ENCODE results near the gene SMIM29.

SMIM29 gene

DNA sequence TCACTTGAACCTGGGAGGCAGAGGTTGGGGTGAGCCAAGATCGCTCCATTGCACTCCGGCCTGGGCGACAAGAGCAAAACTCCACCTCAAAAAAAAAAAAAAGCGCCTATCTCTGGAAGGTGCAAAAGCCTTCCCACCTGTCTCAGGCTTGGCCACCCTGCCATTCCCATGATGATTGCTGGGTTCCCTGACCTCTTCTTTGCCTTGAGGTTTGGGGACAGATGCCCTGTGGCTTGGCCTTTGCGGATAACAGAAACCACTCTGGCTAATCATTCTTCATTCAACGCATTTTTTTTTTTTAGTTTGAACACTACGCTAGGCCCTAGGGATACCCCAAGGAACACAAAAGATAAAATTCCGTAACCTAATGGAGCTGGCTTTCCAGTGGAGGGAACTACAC is 18.9 kb downstream of the SMIM29 start:
- peaks cover 26% of the 10 kb centered on the region for H3K4me1 ChIP-seq (ENCODE audit: control insufficient read depth, low read length)
- H3K9me2 ChIP-seq (replicated peaks; ENCODE audit: control insufficient read depth, low read length), result no peaks in the 10 kb centered on the region
- H3K79me2 ChIP-seq (ENCODE audit: control insufficient read depth, low read length), result no peaks in the 10 kb centered on the region
- no peak overlapping the region for H3K27ac ChIP-seq (ENCODE audit: low read depth, low read length)
- H3K36me3 ChIP-seq (ENCODE audit: control insufficient read depth, low read length), result no peaks in the 10 kb centered on the region
- no peaks in the 10 kb centered on the region for H4K20me1 ChIP-seq (ENCODE audit: control insufficient read depth, insufficient read depth, low read depth, low read length)
- TF ChIP-seq, protein P1, sequence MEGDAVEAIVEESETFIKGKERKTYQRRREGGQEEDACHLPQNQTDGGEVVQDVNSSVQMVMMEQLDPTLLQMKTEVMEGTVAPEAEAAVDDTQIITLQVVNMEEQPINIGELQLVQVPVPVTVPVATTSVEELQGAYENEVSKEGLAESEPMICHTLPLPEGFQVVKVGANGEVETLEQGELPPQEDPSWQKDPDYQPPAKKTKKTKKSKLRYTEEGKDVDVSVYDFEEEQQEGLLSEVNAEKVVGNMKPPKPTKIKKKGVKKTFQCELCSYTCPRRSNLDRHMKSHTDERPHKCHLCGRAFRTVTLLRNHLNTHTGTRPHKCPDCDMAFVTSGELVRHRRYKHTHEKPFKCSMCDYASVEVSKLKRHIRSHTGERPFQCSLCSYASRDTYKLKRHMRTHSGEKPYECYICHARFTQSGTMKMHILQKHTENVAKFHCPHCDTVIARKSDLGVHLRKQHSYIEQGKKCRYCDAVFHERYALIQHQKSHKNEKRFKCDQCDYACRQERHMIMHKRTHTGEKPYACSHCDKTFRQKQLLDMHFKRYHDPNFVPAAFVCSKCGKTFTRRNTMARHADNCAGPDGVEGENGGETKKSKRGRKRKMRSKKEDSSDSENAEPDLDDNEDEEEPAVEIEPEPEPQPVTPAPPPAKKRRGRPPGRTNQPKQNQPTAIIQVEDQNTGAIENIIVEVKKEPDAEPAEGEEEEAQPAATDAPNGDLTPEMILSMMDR (IDR thresholded peaks at IDR 0.05; ENCODE audit: low read depth, low read length, poor library complexity, severe bottlenecking), result no peak
- TF ChIP-seq EZH2phosphoT487 (IDR thresholded peaks at IDR 0.05; ENCODE audit: borderline replicate concordance, low read length), result no peak
- H3K27me3 ChIP-seq (ENCODE audit: control insufficient read depth, low read length), result no peaks in the 10 kb centered on the region
- no peak overlapping the region for H3K4me2 ChIP-seq (ENCODE audit: low read length)
- H3K9me3 ChIP-seq (ENCODE audit: control insufficient read depth, insufficient read depth, low read length), result no peaks in the 10 kb centered on the region
- no peak overlapping the region for H3K4me3 ChIP-seq (ENCODE audit: low read length)
- peaks cover 16% of the 10 kb centered on the region for H3F3A ChIP-seq (ENCODE audit: control insufficient read depth, insufficient read depth)

- Histone ChIP-seq H3K4me3 (ENCODE audit: low read length) (0 out of 2 replicates have a peak overlapping the region, but pooled peaks have one; percentile 18), H3K36me3 (ENCODE audit: control insufficient read depth, low read length) (no peaks in the 10 kb centered on the region), H4K20me1 (ENCODE audit: control insufficient read depth, insufficient read depth, low read depth, low read length) (no peaks in the 10 kb centered on the region), H3K9me3 (ENCODE audit: control insufficient read depth, insufficient read depth, low read length) (no peaks in the 10 kb centered on the region), H3K27me3 (ENCODE audit: control insufficient read depth, low read length) (no peaks in the 10 kb centered on the region), H3K4me2 (ENCODE audit: low read length) (peak overlapping the region; percentile 40), H3K27ac (ENCODE audit: low read depth, low read length) (no peak overlapping the region), H3K9me2 (replicated peaks; ENCODE audit: control insufficient read depth, low read length) (no peaks in the 10 kb centered on the region), H3F3A (ENCODE audit: control insufficient read depth, insufficient read depth) (no peaks in the 10 kb centered on the region), H3K79me2 (ENCODE audit: control insufficient read depth, low read length) (no peaks in the 10 kb centered on the region), H3K4me1 (ENCODE audit: control insufficient read depth, low read length) (peaks cover 37% of the 10 kb centered on the region)
- TF ChIP-seq, protein P1 (IDR thresholded peaks at IDR 0.05; ENCODE audit: low read depth, low read length, poor library complexity, severe bottlenecking), result no peak
- no peak for TF ChIP-seq EZH2phosphoT487 (IDR thresholded peaks at IDR 0.05; ENCODE audit: borderline replicate concordance, low read length)
Observed at GRCh38 chr6:34227761-34228421, 20.9 kb downstream of the SMIM29 start.

GRCh38 chr6:34226731-34227586 is 21.8 kb downstream of the SMIM29 start:
- Histone ChIP-seq H3K9me2 (replicated peaks; ENCODE audit: control insufficient read depth, low read length) (no peaks in the 10 kb centered on the region), H3F3A (ENCODE audit: control insufficient read depth, insufficient read depth) (no peaks in the 10 kb centered on the region), H3K4me3 (ENCODE audit: low read length) (0 out of 2 replicates have a peak overlapping the region, but pooled peaks have one; percentile 18), H3K27me3 (ENCODE audit: control insufficient read depth, low read length) (no peaks in the 10 kb centered on the region), H3K36me3 (ENCODE audit: control insufficient read depth, low read length) (no peaks in the 10 kb centered on the region), H3K4me2 (ENCODE audit: low read length) (peak overlapping the region; percentile 40), H3K4me1 (ENCODE audit: control insufficient read depth, low read length) (peaks cover 37% of the 10 kb centered on the region), H4K20me1 (ENCODE audit: control insufficient read depth, insufficient read depth, low read depth, low read length) (no peaks in the 10 kb centered on the region), H3K9me3 (ENCODE audit: control insufficient read depth, insufficient read depth, low read length) (no peaks in the 10 kb centered on the region), H3K79me2 (ENCODE audit: control insufficient read depth, low read length) (no peaks in the 10 kb centered on the region), H3K27ac (ENCODE audit: low read depth, low read length) (no peak overlapping the region)
- TF ChIP-seq, protein P1 (IDR thresholded peaks at IDR 0.05; ENCODE audit: low read depth, low read length, poor library complexity, severe bottlenecking), result peak; percentile 17
- TF ChIP-seq EZH2phosphoT487 (IDR thresholded peaks at IDR 0.05; ENCODE audit: borderline replicate concordance, low read length), result no peak

Measured in DOHH2 (cell line).